Fibroblast of the aortic adventitia (primary cell): ENCODE results near the gene DPEP2. TPM values are rescaled to one million over a fixed set of nuclear protein-coding genes. Genes with fewer than 3 reads are reported as not detected.

Experiments used
- DNase-seq: peaks from one replicate; pipeline ENCODE4 v3.0.0-alpha.2; 2010; ENCODE audit warnings: low read depth
- H3K4me3 ChIP-seq: 2 replicates; pipeline ENCODE4 v1.5.1; 2011; ENCODE audit warnings: low read depth, mild to moderate bottlenecking, control low read depth, low read length, moderate library complexity
- CTCF ChIP-seq: IDR thresholded peaks from 2 replicates; pipeline ENCODE4 v1.5.1; 2011; ENCODE audit warnings: mild to moderate bottlenecking, low read length, control low read depth, inconsistent platforms; ENCODE audit not compliant: insufficient read depth
- total RNA-seq: library from RNA; depleted of rRNA; stranded (reverse); fragments of >200 nt; gene quantifications from 2 replicates; pipeline ENCODE4 v1.2.3, GENCODE V29; 2012; ENCODE audit warnings: low replicate concordance

DPEP2 gene
- total RNA-seq, 1 donor, result not detected

- DNase-seq, result peak; percentile 16
- no peak for TF ChIP-seq CTCF
- peak overlapping the region; percentile 89 for H3K4me3 ChIP-seq
Observed at GRCh38 chr16:67967183-67967957, 31.9 kb downstream of the DPEP2 start.

- no peak for TF ChIP-seq CTCF
- DNase-seq, result peak; percentile 66
- peak overlapping the region; percentile 89 for H3K4me3 ChIP-seq
Observed at GRCh38 chr16:67966549-67967182, 32.6 kb downstream of the DPEP2 start.

GRCh38 chr16:67965668-67966548 lies 33.4 kb downstream of the DPEP2 start:
- TF ChIP-seq CTCF, result no peak
- H3K4me3 ChIP-seq, result peak overlapping the region; percentile 89
- DNase-seq, result peak; percentile 43

- no peak for DNase-seq
- peak overlapping the region; percentile 3 for H3K4me3 ChIP-seq
- no peak for TF ChIP-seq CTCF
Observed at GRCh38 chr16:67964477-67965131, 34.7 kb downstream of the DPEP2 start.

GRCh38 chr16:67963662-67964321 lies 35.5 kb downstream of the DPEP2 start:
- TF ChIP-seq CTCF, result no peak
- no peak overlapping the region for H3K4me3 ChIP-seq
- DNase-seq, result no peak

- no peak overlapping the region for H3K4me3 ChIP-seq
- DNase-seq, result no peak
- TF ChIP-seq CTCF, result no peak
Observed at GRCh38 chr16:67963292-67963661, 36.0 kb downstream of the DPEP2 start.
